Esophagus squamous epithelium (tissue), 4 donors: Measurements from ENCODE around the gene RBMXL3.
"Not testable (repeated sequence)": the region's sequence is repeated elsewhere in the genome, so short reads cannot be mapped to it uniquely, and the experiment has no call there.

Experiments
- POLR2A ChIP-seq, 4 donors: fragments of 450-650 bp; IDR thresholded peaks; one replicate each; pipeline ENCODE4 v1.6.1; 2017; ENCODE audit warnings: antibody characterized with exemption in 4 of 4, mild to moderate bottlenecking in 4 of 4, moderate library complexity in 3 of 4
- TF ChIP-seq, protein P1 (sequence below), 6 experiments: fragments of 450-650 bp in 4 of 6; fragments of 200-600 bp in 2 of 6; sonication (generic) in 2 of 6; IDR thresholded peaks; one replicate each; pipeline ENCODE4 v1.5.1; 2016 to 2019; ENCODE audit warnings: antibody characterized with exemption in 6 of 6, mild to moderate bottlenecking in 4 of 6, moderate library complexity in 4 of 6

DNA sequence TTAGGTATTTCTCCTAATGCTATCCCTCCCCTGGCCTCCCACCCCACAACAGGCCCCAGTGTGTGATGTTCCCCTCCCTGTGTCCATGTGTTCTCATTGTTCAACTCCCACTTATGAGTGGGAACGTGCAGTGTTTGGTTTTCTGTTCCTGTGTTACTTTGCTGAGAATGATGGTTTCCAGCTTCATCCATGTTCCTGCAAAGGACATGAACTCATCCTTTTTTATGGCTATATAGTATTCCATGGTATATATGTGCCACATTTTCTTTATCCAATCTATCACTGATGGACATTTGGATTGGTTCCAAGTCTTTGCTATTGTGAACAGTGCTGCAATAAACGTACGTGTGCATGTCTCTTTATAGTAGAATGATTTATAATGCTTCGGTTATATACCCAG is 28.1 kb downstream of the RBMXL3 start:
- TF ChIP-seq, protein P1, sequence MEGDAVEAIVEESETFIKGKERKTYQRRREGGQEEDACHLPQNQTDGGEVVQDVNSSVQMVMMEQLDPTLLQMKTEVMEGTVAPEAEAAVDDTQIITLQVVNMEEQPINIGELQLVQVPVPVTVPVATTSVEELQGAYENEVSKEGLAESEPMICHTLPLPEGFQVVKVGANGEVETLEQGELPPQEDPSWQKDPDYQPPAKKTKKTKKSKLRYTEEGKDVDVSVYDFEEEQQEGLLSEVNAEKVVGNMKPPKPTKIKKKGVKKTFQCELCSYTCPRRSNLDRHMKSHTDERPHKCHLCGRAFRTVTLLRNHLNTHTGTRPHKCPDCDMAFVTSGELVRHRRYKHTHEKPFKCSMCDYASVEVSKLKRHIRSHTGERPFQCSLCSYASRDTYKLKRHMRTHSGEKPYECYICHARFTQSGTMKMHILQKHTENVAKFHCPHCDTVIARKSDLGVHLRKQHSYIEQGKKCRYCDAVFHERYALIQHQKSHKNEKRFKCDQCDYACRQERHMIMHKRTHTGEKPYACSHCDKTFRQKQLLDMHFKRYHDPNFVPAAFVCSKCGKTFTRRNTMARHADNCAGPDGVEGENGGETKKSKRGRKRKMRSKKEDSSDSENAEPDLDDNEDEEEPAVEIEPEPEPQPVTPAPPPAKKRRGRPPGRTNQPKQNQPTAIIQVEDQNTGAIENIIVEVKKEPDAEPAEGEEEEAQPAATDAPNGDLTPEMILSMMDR (IDR thresholded peaks at IDR 0.05): not testable (repeated sequence)
- TF ChIP-seq POLR2A (IDR thresholded peaks at IDR 0.05): not testable (repeated sequence)
